ENCODE data around the gene EDAR.

DNA sequence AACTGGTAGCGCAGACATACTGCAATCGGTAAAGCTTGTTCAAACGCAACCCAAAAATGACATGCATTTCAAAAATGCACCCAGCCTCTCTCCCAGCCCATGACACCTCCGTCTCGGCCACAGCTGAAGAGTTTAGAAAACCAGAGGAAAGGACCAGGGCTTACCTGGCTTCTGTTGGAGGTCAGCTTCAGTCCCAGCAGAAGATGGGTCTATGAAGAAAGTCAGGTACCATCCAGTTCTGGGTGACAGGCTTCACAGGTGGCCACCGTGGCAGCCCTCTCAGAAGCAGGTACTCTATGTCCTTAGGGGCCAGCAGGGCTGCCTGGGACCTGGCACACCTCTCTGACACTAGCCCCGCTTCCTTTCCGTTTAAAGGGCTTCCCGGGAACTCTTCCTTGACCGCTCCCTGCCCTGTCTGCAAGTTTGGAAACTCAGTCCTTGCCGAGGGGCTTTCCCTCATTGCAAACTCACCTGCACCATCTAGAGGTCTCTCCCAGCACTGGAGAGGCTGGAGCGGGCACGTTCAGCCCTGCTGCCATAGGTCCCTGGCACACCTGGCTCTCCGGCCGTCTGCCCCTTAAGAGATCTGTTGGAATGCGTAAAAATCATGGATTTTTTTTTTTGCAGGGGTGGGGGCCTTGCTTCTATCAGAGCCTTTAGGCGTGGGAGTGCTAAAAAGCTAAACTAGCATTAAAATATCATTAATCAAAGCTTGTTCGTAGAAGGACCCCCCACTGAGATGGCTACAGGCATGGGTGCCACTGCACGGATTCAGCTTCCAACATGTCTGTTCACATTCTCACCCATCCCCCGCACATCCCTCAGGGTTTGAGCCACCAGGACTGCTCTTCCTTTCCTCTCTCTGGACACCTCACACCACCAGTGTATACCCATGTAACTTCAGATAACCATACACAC, at the start of gene EDAR:
- no peak for TF ChIP-seq EZH2 (IDR thresholded peaks at IDR 0.05; ENCODE audit: borderline replicate concordance, low read length)
- TF ChIP-seq, protein P1, sequence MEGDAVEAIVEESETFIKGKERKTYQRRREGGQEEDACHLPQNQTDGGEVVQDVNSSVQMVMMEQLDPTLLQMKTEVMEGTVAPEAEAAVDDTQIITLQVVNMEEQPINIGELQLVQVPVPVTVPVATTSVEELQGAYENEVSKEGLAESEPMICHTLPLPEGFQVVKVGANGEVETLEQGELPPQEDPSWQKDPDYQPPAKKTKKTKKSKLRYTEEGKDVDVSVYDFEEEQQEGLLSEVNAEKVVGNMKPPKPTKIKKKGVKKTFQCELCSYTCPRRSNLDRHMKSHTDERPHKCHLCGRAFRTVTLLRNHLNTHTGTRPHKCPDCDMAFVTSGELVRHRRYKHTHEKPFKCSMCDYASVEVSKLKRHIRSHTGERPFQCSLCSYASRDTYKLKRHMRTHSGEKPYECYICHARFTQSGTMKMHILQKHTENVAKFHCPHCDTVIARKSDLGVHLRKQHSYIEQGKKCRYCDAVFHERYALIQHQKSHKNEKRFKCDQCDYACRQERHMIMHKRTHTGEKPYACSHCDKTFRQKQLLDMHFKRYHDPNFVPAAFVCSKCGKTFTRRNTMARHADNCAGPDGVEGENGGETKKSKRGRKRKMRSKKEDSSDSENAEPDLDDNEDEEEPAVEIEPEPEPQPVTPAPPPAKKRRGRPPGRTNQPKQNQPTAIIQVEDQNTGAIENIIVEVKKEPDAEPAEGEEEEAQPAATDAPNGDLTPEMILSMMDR (IDR thresholded peaks at IDR 0.05; ENCODE audit: low read length), result peak; percentile 45
